Globus pallidus (tissue), 1 donor: ENCODE data around the gene TMIE.

Experiments
- DNase-seq: peaks from one replicate; pipeline ENCODE4 v3.0.0-alpha.2; 2015; ENCODE audit warnings: low spot score

TMIE gene, protein sequence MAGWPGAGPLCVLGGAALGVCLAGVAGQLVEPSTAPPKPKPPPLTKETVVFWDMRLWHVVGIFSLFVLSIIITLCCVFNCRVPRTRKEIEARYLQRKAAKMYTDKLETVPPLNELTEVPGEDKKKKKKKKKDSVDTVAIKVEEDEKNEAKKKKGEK

DNA sequence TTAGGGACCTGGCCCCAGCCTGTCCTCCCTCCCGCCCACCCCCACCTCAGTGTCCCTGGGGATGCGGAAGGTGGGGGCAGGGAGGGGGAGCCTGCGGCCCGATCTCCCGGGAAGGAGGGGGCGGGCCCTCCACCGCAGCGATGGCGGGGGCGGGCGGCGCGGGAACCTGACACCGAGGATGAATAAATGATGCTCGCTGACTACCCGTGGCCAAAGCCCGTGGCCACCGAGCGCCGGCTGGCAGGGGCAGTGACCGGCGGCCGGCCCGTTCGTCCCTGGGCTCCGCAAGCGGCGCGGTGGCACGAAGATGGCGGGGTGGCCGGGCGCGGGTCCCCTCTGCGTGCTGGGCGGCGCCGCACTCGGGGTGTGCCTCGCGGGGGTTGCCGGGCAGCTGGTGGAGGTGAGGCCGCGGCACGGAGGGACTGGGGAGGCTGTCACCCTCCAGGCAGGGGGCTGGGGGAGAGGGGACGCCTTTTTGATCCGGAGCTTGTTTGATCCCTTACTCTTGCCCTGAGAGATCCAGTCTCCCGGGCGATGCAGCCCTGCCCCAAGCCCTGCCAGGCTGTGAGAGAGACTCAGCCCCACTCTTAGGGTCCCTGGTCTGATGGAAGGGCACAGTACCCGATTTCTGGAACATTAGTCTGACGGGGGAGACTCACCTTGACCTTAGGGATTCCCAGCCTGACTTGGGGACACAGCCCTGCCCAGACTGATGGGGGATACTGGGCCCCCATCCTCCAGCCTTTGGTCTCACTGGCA, at the start of gene TMIE:
Gene TMIE, plus strand, starts transcription at position 212 of the 759 bp plus-strand sequence. Its CDS starts 96 bp downstream, at position 308.
- no peak for DNase-seq

DNA sequence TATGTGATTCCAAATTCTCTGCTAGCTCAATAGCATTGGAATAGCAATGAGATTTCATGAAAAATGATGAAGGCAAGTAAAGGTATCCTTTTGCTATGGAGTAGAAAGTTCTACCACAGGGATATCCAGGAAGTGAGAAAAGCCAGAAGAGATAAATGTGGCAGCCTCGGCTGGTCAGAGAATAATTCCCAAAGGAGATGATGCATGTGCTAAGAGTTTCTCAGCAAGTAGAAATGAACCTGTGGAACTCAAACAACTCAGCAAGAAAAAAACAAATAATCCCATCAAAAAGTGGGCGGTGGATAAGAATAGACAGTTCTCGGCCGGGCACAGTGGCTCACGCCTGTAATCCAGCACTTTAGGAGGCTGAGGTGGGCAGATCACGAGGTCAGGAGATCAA, 45.9 kb upstream of the TMIE start:
- no peak for DNase-seq

DNA sequence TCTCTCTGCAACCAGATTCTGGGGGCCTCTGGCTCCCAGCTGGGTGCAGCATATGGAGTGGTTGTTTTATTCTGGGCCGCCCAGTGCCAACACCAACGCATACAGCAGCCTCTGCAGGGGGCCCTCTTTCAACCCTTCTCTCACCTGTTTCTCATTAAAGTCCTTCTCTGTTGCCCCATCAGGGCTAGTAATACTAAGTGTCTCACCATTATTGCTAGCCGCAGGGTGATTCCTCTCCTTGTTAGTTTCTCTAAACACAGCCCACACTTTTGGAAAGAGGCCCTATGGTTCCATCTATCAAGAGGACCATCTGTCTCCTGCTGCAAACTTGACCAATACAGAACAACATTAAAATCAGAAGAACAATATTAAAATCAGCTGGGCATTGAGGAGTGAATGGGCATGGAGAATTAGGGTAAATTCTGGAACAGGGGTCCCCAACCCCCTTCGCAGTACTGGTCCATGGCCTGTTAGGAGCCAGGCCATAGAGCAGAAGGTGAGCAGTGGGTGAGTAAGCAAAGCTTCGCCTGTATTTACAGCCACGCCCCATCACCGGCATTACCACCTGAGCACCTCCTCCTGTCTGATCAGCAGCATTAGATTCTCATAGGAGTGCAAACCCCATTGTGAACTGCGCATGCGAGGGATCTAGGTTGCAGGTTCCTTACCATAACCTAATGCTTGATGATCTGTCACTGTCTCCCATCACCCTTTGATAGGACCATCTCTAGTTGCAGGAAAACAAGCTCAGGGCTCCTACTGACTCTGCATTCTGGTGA, 44.2 kb upstream of the TMIE start:
- no peak for DNase-seq

DNA sequence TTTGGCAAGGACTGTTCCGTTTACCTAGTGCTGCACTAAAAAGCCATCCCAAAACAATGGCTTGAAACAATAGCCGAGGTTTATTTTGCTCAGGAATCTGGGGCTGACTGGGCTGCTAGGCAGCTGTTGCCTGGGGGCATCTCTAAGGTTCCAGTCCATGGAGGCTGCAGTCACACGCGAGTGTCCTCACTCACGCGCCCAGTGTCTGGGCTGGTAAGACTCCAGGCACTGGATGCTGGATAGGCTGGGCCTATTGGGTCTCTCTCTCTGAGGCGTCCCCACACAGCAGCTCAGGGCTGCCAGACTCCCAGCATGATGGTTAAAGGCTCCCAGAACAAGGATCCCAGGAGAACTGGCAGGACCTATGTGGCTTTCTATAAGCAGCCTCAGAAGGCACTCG, 41.9 kb upstream of the TMIE start:
- DNase-seq, result no peak

DNA sequence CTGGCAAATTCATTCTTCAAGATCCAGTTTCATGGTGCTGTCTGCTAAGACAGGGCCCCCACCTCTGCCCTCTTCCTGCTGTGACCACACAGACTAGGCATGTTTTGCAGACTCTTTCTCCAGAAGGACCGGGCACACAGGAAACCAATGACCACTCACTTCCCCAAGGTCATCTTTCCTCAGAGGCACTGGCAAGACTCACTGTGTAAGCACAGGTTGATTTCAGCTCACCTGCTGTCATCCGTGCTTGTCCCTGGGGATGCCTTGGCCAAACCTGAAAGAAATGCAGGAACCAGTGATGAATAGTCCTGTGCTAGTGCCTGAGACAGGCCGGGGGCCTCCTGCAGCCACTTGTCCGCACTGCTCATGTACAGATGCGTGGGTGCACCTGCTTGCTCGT, 41.2 kb upstream of the TMIE start:
- no peak for DNase-seq

DNA sequence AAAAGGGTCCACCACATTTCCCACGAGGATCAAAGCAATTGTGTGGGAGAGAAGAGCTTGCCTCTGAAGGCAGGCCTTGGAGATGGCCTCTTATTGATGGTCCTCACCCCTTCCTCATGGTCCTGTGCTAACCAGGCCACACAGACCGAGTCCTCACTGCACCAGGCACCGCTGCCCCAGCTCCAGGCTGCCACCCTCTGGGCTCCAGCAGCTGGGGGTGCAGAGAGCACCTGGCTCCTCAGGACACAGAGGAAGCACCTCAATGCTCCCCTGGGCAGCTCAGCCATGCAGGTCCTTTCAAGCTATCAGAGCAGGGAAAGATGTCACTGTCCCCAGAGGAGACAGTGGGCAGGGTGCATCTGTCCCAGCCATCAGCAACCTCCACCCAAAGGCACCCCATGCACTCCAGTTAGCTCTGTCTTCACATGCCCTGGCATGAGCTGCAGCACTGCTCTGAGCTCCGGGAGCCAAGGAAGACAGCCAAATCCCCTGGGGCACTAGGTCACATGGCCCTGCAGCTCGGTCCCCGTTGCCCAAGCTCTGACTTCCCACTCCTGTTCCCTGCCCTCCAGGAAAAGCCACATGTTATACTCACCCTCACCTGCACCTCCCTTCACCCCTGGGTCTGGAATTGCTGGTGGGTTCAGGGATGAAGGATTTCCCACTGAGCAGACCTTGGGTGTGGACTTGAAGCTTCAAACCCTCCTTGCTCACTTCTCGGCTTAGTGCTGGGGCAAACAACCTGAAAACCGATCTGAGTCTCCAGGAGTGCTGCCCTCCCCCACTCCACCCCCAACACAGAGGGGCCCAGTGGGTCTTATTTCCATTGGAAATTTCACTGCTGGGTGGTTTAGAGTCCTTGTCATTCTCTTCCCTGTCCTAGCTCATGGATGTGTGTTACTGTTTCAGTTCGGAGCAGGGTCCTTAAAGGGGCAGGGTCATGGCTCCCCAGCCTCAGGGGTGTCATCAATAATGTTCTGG, 40.4 kb upstream of the TMIE start:
- no peak for DNase-seq

DNA sequence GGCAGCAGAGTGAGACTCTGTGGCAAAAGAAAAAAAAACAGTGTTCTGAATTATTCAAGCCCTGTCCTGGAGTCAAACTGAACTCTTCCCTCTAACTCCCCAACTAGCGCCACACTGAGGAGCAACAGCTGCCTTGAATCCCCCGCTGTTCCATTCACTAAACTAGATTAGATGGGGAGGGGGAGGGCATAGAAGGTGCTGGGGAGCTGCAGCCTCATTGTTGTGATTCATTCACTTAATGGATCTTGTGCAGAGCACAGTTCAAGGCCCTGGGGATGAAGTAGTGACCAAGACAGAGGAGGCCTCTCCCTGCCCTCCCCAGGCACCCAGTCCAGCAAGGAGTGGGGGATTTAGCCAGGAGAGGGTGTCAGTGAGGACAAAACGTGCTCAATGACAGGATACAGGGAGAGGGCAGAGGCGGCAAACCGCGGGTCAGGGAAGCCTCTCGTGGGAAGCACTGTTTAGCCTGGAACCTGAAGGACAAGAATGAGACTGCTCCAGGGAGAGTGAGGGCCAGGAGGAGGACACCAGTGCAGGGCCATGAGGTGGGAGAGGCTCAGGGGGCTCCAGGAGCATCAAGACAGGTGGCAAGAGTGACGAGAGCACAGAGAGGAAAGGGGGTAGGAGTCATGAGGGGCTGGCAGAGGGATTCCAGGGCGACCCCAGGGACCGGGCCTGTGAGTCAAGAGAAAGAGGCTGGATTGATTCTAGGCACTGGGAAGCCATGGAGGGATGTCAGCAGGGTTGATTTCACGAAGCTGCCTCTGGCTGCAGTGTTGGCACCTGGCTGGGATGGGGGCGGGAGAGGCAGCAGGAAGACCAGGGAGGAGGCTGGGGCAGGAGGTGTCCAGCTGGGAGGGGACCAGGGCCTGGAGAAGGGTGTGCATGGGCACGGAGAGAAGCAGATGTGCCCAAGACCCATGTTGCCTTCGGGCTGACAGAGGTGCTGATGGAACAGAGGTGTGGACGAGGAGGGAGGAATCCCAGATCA, 39.1 kb upstream of the TMIE start:
- DNase-seq, result no peak

DNA sequence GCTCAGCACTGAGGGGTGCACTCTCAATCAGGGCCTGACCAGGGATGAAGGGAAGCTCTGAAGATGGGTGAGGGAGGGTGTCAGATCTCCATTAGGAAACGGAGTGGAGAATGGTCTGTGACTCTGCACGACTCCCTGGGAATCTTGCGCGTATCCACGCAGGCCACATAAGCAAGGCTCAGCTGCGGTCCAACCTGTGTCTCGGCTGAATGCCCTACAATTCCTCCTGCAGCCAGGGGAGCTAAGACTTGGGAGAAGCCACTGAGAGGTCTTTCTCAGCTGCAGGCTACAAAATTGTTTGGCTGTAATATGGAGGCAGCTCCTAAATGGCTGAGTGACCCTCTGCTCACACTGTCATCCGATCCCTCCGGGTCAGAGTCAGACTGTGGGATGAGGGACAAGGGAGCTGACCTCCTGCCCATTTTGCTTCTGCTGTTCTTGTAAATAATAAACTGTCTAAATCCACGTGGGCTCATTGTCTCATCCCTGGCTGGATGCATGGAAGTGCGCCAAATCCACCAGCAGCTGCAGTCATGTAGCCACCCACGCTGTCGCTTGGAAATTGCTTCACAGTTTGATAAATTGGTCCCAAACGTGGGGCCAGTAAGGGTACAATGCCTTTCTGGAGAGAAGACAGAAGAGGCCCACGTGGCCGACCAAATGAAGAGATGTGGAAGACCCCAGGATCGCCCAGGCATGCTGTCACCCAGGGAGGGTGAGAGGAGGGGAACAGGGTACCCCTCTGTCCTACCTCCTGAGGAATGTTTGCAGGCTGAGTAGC, 38.2 kb upstream of the TMIE start:
- peak; percentile 42 for DNase-seq

DNA sequence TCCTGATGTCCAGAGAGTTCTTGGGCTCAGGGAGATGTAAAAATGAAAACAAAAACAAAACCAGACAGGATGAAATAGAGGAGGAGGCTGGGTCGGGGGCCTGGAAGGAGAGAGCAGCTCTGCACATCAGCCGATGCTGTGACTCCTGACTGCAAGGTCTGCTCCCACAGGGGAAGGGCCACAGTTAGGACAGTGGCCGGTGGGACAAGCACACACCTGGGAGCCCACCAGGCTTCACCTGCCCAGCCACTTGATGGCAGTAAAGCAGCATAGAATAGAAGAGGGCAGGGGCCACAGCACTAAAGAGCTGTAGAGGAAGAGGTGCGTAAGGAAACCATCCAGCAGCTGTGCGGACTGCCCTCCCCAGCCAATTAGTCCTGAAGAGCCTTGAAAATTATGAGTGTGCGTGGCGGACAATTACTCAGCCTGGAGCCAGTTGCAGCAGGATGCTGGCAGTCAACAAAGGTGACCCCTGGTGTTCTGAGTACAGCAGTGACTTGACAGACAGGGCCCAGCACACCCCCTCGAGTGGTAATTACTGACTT, 37.5 kb upstream of the TMIE start:
- no peak for DNase-seq

DNA sequence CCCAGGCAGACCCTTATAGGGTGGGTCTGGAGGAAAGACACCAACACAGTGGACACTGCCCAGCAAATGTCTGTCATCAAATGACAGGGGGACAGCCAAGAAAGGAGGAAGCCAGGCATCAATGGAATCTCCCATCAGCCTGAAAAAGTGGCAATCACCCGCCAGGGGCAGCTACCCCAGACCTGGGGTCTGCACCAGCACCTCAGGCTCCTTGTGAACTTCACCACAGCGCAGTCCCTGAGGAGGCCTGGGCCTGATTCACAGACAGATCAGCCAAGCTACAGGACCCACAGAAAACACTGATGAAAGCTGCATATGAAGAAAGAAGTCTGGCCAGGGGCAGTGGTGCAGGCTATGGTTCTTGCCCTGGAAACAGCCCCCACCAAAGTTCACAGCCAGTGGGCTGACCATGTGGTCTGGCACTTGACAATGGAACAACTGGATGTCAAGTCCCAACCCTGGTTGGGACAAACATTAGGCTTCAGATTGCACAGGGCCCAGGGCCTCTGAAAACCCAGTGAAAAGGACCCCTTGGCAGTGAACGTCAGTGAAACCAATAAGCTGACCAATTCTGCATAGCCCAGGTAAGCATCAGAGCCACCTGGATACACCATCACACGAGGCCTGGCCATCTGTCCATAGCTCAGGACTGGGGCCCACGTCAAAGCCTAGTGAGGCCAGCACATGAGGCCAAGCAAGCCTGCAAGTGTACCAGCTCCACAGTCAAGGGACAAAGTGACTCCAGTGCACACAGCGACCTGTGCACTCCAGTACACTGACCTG, 36.8 kb upstream of the TMIE start:
- no peak for DNase-seq

DNA sequence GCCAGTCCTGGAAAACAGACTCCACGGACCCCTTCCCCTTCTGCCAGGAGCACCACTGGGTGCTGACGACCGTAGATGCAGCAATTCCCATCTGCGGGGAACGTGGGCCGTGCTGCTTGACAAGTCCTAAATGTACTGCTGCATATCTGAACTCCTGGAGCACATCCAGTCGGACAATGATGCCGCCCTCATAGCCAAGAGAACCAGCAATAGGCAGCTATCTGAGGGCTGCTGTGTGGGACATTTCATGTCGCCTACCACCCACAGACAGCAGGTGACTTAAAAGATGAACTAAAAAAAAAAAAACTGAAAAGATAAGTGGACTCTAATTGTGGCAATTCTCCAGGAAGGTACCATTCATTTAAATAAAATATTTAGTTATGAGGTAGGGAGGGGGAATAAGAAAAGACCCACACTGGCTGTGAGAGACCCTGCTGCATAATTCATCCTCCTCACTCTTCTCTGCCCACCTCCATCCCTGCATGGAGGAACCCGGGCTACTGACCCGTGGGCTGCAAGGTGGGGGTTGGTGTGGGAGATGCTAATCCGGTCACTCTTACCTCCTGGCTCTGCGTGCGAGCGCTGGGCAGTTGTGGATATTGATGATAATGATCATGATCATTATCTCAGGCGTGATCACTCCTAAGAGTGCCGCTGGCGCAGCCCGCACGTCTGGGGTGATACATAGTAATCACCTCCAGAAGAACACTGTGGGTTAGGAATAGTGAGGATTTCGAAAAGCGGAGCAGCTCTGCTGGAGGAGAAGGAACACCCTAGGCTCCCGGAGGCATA, 36.0 kb upstream of the TMIE start:
- DNase-seq, result no peak

DNA sequence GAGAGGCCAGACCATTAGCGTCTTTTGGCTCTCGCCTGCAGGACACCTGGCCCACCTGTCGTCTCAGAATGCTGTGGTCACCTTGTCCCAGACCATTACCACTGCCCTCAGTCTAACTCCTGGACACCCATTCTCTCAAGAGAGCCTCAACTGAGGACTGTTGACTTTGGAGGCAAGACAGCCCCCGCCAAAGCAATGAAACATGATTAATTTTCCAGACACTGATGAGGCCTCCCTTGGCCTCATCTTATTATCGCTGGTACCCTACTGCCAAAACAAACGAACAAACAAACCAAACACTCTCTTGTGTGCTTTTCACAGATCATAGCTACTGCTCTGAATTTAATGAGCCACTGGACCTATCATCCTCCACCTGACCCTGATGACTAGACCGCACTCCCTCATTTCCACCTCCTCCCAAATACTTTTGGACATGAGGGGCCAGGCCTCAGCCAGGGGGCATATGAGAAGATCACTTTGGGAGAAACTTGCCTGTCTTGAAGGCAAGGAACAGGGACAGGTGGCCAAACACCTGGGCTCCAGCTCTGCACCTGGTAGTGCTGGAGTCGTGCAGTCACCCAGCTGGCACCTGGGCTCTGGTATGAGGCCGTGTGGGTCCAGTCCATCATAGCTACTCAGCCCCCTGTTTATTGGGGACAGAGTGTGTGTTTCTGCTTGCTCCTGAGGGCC, 35.3 kb upstream of the TMIE start:
- no peak for DNase-seq

DNA sequence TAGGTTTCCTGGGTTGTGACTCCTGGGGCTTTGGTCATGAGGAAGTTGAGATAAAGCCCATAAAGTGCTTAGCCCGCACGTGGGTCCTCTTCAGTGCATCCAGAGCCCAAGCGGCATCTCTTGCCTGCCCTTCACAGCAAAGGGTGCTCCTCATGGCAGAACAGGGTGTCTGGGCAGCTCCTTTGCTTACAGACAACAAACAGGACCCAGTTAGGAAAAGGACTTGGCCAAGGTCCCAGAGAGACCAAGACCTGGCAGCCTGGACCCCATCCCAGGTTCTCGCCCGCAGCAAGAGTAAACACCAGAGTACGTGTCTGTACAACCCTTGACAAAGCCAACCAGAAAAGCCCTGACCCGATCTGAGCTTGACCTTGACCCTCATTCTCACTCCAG, 34.7 kb upstream of the TMIE start:
- no peak for DNase-seq

DNA sequence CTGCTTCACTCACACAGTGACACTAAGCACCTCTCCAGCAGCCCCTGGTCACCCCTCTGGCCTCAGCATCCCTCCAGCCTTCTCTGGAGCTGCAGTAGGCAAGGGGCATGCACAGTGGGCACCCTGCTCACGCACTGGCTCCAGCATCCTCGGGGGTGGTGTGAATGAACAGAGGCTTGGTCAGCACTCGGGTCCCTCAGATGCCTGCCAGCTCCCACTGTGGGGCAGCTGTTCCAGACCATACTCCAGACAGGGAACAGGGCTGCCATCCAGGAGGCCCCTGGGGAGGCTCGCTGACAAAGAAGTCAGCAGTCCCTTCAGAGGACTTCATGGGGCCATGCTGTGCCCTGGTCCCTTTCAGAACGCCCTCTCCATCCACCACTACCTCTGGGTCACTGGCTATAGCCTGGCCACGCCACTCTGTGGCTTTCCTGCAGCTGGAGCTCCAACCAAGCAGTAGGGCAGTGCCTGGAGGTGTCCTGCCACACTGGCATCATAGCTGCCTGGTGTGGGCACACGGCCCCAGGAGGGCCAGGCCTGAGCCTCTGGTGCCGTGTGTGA, 34.1 kb upstream of the TMIE start:
- DNase-seq, result no peak

DNA sequence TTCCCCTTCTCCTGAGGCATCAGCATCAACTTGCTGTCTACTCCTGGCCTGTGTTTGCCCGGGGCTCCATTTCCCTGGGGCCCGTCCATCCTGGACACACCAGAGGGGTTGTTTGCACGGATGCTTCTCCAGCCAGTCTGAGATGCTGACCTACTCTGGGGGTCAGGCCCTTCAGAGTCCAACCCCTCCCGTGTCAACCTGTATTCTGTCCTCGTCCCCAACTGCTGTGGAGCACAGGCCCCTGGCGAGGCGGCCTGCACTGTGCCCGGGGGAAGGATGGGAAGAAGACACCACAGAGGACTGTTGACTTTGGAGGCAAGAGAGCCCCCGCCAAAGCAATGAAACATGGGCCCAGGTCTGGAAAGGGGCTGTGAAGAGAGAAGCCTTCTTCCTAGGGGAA, 33.5 kb upstream of the TMIE start:
- DNase-seq, result no peak

DNA sequence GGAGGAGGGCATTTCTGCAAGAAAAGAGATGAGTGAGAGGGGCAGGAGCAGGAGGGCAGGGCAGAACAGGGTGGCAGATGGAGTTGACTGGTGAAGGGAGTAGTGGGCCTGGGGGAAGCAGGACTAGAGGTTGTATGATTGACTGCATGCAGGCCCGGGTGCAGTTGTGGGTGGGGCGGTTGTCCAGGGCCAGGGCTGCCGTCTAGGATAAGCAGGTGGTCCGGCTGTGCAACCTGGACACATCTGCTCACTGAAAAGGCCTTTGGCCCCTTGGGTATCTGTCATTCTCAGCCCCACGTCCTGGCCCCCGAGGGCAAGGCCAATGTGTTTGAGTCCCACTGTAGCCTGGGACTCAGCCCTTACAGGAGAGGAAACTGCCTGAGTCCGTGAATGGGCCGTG, 33.1 kb upstream of the TMIE start:
- DNase-seq, result no peak

DNA sequence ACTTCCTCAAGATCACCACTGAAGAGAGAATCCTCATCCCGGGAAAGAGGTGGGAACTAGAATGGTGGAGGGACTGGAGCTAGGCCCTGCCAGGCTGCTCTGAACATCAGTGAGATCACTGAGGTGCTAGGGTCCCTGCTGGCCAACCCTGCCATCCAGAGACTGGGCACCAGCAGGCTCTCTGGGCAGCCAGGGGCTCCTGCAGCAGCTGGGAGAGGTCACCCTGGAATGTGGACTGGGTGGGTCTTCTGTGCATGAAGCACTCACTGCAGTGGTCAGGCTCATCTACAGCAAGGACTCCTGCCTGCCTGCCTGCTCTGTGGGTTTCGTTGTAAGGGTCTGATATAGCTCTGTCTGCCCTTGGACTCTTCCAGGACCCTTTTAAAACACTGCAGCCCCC, 32.6 kb upstream of the TMIE start:
- DNase-seq, result no peak
